HG03039 (cell line): ENCODE data around the gene ROBO1.

ENCODE experiments used
- ATAC-seq: cut with Tn5 transposase; IDR thresholded peaks from one replicate; pipeline ENCODE4 v1.9.1; 2021; ENCODE audit warnings: mild to moderate bottlenecking, moderate library complexity; ENCODE audit not compliant: unreplicated experiment

Gene ROBO1

DNA sequence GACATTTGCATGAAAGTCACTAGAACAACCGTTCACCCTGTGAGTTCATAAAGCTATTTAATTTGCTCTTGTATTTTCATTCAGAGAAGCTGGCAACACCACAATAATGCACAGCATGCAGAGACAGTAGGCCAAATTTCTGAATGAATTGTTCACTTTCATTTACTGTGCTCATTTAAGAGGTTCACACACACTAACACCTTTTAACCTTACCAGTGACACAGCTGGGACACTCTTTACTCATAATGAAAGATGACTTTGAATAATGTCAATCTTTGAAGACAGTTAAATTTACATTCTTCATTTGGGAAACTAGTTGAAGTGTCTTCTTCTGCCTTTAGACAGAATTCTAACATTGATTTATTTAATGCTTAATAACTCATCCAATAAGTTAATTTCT, 95.7 kb downstream of the ROBO1 start:
- no peak for ATAC-seq

GRCh38 chr3:79670178-79670577, 97.6 kb downstream of the ROBO1 start:
- ATAC-seq: no peak

DNA sequence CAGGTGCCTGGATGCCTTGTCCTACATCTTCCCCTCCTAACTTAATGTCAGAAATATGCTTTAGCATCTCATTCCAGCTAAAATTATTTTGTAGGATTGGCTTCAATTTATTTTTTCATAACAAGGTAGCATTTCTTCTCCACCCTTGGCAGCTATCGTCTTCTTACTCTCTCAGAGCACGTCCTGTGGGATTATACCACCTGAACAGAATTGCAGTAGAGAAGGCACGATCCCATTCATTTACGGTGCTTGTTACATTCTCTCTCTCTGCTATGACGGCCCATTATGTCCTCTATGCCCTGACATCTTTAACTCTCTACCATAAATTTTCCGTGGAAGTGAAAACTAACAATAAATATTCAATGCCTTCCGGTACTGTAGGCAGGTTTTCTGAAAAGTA, 103.3 kb downstream of the ROBO1 start:
- no peak for ATAC-seq

DNA sequence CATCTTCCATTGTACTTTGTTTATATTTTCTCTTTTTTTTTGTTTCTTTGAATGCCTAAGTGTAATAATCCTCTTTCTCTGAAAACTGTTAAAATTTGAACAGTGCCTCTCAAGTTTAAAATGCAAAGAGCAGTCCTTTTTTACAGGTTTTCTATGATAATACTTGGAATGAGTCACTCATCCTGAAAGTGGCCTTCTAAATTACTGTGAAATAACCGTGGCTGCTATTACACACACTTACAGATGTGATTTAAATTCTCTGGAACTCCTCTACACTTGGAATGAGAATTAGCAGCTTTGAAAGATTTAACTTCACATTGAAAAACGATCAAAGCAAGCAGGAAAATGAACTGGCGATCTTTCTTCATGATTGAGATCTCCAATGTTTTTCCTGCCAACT, 105.9 kb downstream of the ROBO1 start:
- no peak for ATAC-seq

DNA sequence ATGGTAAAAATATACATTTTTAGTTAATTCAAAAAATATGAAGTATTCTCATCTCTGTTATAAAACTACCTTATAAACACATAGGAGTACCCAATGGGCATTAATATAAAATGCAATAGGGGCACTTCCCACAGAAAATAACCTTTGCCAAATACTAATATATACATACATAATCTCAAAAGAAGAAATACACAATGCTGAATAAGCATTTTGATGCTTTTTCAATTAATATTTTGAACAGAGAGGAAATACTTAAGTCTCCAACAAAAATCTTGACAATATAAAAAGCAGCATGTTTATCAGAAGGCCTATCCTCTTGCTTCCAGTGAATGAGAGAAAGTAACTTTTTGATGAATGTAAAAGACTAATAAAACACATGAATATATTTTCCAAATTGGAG, 110.7 kb downstream of the ROBO1 start:
- ATAC-seq: no peak

DNA sequence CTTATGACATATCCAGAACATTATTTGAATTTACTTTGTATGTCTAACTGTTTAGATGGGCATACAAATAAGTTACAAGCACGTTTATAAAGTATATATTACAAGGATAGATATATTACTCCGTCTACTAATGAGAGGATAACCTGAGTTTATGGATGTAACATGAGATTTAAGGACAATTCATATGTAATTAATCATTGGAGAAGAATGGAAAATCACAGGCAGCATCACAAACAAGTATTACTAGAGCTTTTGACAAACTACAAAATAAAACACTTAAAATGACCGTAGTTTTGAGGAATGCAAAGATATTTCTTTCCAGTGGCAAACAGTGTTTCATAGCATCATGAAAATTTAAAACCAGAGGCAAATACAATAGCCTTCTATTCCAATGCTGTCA, 113.8 kb downstream of the ROBO1 start:
- no peak for ATAC-seq

- no peak for ATAC-seq
These were observed 114.5 kb downstream of the ROBO1 start for GRCh38 chr3:79653266-79653830.

DNA sequence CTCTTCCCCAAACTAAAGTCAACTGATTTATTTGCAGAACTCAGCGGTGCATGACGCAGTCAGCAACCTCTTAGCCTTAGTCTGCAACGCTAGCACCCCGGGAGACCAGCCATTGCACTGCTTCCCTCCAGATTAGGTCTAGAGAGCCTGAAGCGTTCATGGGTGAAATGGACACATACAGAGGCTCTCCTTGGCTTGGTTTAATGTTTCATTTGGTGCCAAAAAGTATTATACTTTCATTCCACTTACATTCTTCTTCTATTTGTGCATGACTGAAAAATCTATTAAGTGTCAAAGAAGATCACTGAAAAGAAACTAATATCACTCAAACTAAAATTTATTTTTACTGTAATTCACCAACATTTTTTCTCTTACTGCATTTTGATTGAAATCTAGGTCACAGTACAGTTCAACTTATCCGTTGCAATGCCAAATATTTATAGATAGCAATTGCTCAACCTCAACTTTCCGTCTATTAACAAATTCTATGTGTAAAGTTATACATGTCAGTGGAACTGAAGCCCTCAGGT, 116.2 kb downstream of the ROBO1 start:
- ATAC-seq: no peak

- ATAC-seq: no peak
These were observed 127.9 kb downstream of the ROBO1 start for GRCh38 chr3:79639855-79640254.

DNA sequence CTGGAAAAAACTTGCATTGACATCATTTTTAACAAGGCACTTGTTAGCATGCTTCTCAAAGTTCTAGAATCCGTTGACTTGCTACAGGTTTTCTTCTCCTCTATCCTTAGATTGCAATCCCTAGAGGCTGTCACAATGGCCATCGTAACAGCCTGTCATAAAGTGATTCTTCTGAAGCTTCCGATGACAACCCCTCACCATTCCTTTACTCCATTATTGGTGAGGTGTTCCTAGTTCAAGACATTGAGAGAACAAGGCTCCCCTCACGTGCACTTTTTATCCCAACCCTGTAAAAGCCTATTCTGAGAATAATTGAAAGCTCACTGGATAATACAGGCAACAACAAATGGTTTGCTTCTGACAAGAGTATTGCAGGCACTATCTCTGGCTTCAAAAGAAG, 131.4 kb downstream of the ROBO1 start:
- ATAC-seq: no peak

GRCh38 chr3:79632842-79633241, 135.0 kb downstream of the ROBO1 start:
- no peak for ATAC-seq

DNA sequence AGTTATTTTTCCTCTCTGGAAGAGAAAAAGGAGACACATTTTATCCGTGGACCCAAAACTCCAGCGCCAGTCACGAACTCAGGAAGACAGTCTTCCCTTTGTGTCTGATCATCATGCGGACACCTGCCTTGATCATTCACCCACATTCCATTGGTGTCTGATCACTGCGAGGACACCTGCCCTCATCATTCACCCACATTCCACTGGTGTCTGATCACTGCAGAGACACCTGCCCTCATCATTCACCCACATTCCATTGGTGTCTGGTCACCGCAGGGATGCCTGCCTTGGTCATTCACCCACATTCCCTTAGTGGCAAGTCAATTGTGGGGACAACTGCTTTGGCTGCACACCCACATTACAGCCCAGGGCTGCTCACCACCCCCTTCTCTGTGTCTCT, 148.9 kb downstream of the ROBO1 start:
- no peak for ATAC-seq

GRCh38 chr3:79606414-79606813, 161.4 kb downstream of the ROBO1 start:
- ATAC-seq: no peak

GRCh38 chr3:79604681-79605080, 163.1 kb downstream of the ROBO1 start:
- no peak for ATAC-seq

DNA sequence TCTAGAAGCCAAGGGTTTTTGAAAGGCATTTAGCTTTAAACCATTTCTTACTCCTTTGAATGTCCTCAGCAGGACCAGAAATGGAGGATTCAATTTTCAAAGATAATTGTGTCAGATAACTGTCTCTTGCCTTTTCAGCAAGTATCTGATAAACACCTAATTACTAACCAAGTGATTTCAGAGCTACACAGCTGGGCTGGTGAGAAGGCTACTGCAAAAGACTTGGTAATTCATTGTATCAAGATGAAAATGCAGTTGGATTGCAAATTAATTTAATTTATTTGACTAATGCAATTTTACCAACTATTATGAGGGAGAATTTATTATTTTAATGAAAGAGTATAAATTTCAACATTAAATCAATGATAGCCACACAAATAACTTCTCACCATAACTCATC, 165.4 kb downstream of the ROBO1 start:
- ATAC-seq: no peak

GRCh38 chr3:79598594-79598993, 169.2 kb downstream of the ROBO1 start:
- no peak for ATAC-seq

DNA sequence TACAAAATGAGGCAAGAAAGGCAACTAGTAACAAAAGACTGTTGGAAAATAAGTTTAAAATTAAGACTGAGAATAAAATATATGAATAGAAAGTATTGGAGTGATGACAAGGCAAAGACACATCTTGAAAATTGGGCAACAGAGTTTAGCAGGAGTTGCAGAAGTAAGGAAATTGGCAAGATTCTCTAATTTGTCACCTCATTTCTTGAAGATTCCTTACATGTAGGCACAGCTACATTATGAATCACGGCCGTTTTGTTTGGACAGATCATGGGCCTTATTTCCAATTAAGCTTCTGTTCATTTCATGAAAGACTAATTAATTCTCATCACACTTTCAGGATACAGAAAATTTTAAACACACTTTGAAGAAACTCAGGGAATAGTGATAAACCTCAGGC, 170.1 kb downstream of the ROBO1 start:
- ATAC-seq: no peak

DNA sequence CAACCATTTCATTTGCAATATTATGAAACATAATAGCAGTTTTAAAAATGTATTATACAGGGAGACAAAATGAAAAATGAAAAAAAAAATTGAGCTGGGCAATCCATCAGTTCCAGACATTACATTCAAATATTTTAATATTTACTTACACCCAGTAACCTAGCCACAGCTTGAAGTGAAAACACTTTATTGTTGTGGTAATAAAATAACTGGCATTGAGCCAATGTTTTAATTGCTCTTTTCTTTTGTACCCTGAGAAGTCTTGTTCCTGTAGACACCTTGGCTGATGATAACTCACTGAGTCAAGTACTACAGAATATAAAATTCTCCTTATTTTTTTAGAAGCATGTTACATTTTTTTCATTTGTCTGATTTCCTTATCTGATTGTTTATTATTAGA, 180.6 kb downstream of the ROBO1 start:
- no peak for ATAC-seq

- no peak for ATAC-seq
These were observed 181.6 kb downstream of the ROBO1 start for GRCh38 chr3:79586232-79586631.

DNA sequence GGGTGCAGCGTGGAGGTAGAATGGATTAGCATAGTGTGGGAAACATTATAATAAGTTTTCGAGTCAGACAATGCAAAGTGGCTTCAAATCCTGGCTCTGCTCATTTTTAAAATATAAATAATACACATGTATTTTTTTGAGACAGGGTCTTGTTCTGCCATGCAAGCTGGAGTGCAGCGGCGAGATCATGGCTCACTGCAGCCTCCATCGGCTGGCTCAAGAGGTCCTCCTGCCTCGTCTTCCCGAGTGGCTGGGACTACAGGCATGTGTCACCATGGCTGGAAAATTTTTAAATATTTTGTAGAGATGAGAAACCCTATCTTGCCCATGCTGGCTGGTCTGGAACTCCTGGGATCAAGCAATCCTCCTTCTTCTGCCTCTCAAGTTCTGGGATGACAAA, 194.9 kb downstream of the ROBO1 start:
- no peak for ATAC-seq

- no peak for ATAC-seq
These were observed 198.9 kb downstream of the ROBO1 start for GRCh38 chr3:79568938-79569337.

- no peak for ATAC-seq
These were observed 203.6 kb downstream of the ROBO1 start for GRCh38 chr3:79564192-79564591.

- no peak for ATAC-seq
These were observed 207.1 kb downstream of the ROBO1 start for GRCh38 chr3:79560698-79561097.
